Spleen (tissue), 11 donors: ENCODE results near the gene SLITRK6. TPM values are rescaled to one million over a fixed set of nuclear protein-coding genes. Genes with fewer than 3 reads are reported as not detected.

Source experiments
- DNase-seq: peaks from one replicate; pipeline ENCODE4 v3.0.0-alpha.2; 2020
- H3K27ac ChIP-seq, 8 donors: fragments of 200-600 bp; sonication (generic) in 7 of 8; 1 replicate in 4 of 8; 2 replicates in 4 of 8; pipeline versions ENCODE4 v1.5.0 to v1.8.0; 2016 to 2021; ENCODE audit warnings: inconsistent platforms in 4 of 8, mild to moderate bottlenecking in 4 of 8, moderate library complexity in 1 of 8
- H3K27me3 ChIP-seq, 7 donors: fragments of 200-600 bp; sonication (generic) in 6 of 7; replicated peaks in 1 of 7; 1 replicate in 4 of 7; 2 replicates in 3 of 7; pipeline versions ENCODE4 v1.5.0 to v1.8.0; 2016 to 2021; ENCODE audit warnings: inconsistent platforms in 3 of 7, mild to moderate bottlenecking in 1 of 7
- H3K36me3 ChIP-seq, 6 donors: fragments of 200-600 bp; sonication (generic) in 5 of 6; 1 replicate in 4 of 6; 2 replicates in 2 of 6; pipeline versions ENCODE4 v1.5.0 to v1.8.0; 2016 to 2021; ENCODE audit warnings: inconsistent platforms in 2 of 6
- H3K4me1 ChIP-seq, 6 donors: fragments of 200-600 bp; sonication (generic) in 5 of 6; 1 replicate in 3 of 6; 2 replicates in 3 of 6; pipeline versions ENCODE4 v1.5.0 to v1.8.0; 2016 to 2021; ENCODE audit warnings: inconsistent platforms in 3 of 6
- H3K4me3 ChIP-seq, 8 donors: fragments of 200-600 bp; sonication (generic) in 7 of 8; 1 replicate in 4 of 8; 2 replicates in 4 of 8; pipeline versions ENCODE4 v1.5.0 to v1.8.0; 2016 to 2021; ENCODE audit warnings: inconsistent platforms in 4 of 8, mild to moderate bottlenecking in 4 of 8, moderate library complexity in 2 of 8
- H3K9me3 ChIP-seq, 8 donors: fragments of 200-600 bp; sonication (generic) in 7 of 8; 1 replicate in 4 of 8; 2 replicates in 4 of 8; pipeline versions ENCODE4 v1.5.0 to v1.8.0; 2016 to 2021; ENCODE audit warnings: inconsistent platforms in 4 of 8
- CTCF ChIP-seq, 11 experiments: fragments of 200-600 bp in 7 of 11; fragments of 450-650 bp in 4 of 11; sonication (generic) in 4 of 11; IDR thresholded peaks in 8 of 11; conservative IDR thresholded peaks in 3 of 11; 1 replicate in 7 of 11; 2 replicates in 4 of 11; pipeline versions ENCODE4 v1.4.0 to v1.8.0; 2016 to 2021; ENCODE audit warnings: antibody characterized with exemption in 11 of 11, inconsistent platforms in 4 of 11, mild to moderate bottlenecking in 1 of 11
- POLR2A ChIP-seq, 3 donors: fragments of 450-650 bp; IDR thresholded peaks; one replicate each; pipeline ENCODE4 v1.5.1; 2017; ENCODE audit warnings: antibody characterized with exemption in 3 of 3, mild to moderate bottlenecking in 1 of 3
- POLR2AphosphoS5 ChIP-seq, 3 donors: sonication (generic); formaldehyde crosslinking; IDR thresholded peaks; one replicate each; pipeline ENCODE4 v1.5.1; 2017; ENCODE audit warnings: antibody characterized with exemption in 3 of 3
- WGBS, 5 donors: extraction: QIAGEN DNeasy Blood & Tissue Kit in 3 of 5; methylation state at CpG; one replicate each; pipeline versions ENCODE4 v1.1.5 to v1.1.7; 2013 to 2018; 5-methylcytosine and 5-hydroxymethylcytosine counted together
- intact Hi-C: fragments of 100-400 bp; cut with DNase I; formaldehyde crosslinking; loops from one replicate; pipeline ENCODE4 v1.15.0; 2023; ENCODE audit warnings: low total_unique reads
- polyA plus RNA-seq, 3 donors: library from polyadenylated mRNA; stranded (reverse); fragments of 200-250 nt; gene quantifications; one replicate each; pipeline ENCODE4 v1.2.1, GENCODE V29; 2013
- total RNA-seq, 7 donors: library from RNA; depleted of rRNA in 3 of 7; stranded (reverse); fragments of >200 nt in 3 of 7; fragmentation: NEBNext Ultra II Directional in 4 of 7; extraction: Animal tissue kit (Norgen Biotek cat#: 25700) in 4 of 7; gene quantifications; one replicate each; pipeline versions ENCODE4 v1.1.0 to v1.2.1, GENCODE V29; 2016 to 2021
- donor health status: healthy with polysubstance abuse.
- donor health status: DM: no; HTN: no; CAD: no; lungs with moderate emphysema.
- donor health status: DM: no; HTN: no; CAD: no.
- donor health status: Bipolar disorder and iron deficiency.
- donor health status: healthy.
- donor health status: DM: no; HTN: no; CAD: no.
- donor health status: DM: yes; HTN: yes; CAD: no.

The SLITRK6 gene
- total and polyA plus RNA-seq, 10 donors, result 0.02 to 0.20 (median 0.02) TPM; not detected in 7

DNA sequence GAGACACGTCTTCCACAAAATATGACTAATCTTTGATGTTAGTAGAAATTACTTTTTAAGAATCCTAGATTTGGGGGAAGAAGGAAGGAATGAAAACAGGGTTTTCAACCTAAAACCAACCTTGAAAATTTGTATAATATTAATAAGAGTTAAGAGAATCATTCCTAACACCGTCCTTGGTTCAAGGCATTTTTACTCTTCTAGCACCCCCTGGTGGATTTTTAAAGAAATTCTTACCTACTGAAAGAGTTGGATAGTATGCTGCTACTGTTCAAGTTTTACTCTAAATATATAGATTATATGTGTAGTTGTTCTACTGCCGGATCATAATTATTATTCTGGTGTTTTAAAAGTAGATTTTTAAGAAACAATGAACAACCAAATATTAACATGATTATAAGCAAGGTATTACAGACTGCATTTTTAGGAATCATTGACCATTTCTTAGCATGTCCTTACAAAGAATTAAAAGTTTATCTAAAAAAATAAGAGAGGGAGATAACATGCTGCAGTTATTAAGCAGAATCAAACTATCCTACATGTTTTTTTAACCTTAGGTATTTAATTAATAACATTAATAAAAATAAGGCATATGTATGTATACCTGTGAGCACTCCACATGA is 7.4 kb upstream of the SLITRK6 start:
- H3K36me3 ChIP-seq, result no peaks in the 10 kb centered on the region
- no peak overlapping the region for H3K27ac ChIP-seq
- peak in 9 of 11 experiments; percentile 24 to 60 (median 51) for TF ChIP-seq CTCF (IDR thresholded peaks at IDR 0.05 in 8 of 11, conservative IDR thresholded peaks at IDR 0.05 in 3 of 11)
- TF ChIP-seq POLR2AphosphoS5 (IDR thresholded peaks at IDR 0.05), result no peak
- H3K4me3 ChIP-seq, result no peak overlapping the region
- WGBS, 5 donors, result 22 to 36% (median 28%) methylated on average over 3 of the region's 3 CpGs
- H3K27me3 ChIP-seq, result no peaks in the 10 kb centered on the region
- no peaks in the 10 kb centered on the region for H3K4me1 ChIP-seq
- H3K9me3 ChIP-seq, result no peaks in the 10 kb centered on the region
- intact Hi-C loops, result loop anchor here (5.0 kb wide), 1 partner anchor 909 kb away; no protein-coding TSS in a partner anchor
- no peak for DNase-seq

DNA sequence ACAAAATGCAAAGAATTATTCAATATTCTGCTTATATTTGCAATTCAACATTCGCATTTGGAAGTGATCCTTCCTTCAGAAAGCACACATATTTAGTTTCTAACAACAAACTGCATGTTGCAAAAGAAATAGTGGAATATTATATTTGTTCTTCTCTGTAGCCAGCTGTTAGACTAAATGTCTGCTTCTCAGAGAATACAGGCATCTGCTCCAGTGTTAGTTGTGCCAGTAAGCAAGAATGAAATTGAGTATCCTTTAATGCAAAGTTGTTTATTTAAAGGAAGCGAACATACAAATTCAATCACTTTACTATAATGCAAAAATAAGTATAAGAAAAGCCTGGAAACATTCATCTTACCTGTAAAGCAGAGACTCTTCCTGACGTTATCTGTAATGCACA is 663 bp downstream of the SLITRK6 start:
- Histone ChIP-seq H3K4me1 (no peaks in the 10 kb centered on the region), H3K9me3 (no peaks in the 10 kb centered on the region), H3K27ac (no peak overlapping the region), H3K36me3 (no peaks in the 10 kb centered on the region), H3K4me3 (no peak overlapping the region), H3K27me3 (no peaks in the 10 kb centered on the region)
- 65 to 78% (median 70%) methylated on average over 3 of the region's 3 CpGs for WGBS, 5 donors
- no peak for DNase-seq
- intact Hi-C loops, result no loop called here
- TF ChIP-seq POLR2A (IDR thresholded peaks at IDR 0.05) (no peak), POLR2AphosphoS5 (IDR thresholded peaks at IDR 0.05) (no peak), CTCF (IDR thresholded peaks at IDR 0.05 in 8 of 11, conservative IDR thresholded peaks at IDR 0.05 in 3 of 11) (no peak)

DNA sequence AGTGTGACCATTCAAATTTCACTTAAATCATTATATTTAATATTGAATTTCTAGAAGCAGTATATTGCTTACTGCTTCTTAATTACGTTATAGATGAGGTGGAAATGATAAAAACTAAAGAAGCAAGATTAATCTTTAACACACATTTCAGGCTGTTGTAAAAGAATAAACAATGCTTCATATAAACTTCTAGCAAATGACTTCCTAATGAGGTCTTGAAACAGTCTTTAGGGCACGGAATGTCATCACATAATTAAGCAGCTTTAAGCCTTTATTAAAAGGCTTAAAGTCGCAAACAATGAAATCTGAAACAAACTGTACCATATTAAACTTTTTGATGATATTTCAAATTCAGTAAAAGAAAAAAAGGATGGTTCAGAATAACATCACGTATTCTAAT is 1.9 kb downstream of the SLITRK6 start:
- 68 to 78% (median 72%) methylated on average over 4 of the region's 4 CpGs for WGBS, 5 donors
- Histone ChIP-seq H3K36me3 (no peaks in the 10 kb centered on the region), H3K4me3 (no peak overlapping the region), H3K27ac (no peak overlapping the region), H3K4me1 (no peaks in the 10 kb centered on the region), H3K9me3 (no peaks in the 10 kb centered on the region), H3K27me3 (no peaks in the 10 kb centered on the region)
- DNase-seq, result no peak
- intact Hi-C loops, result no loop called here
- no peak for TF ChIP-seq POLR2AphosphoS5 (IDR thresholded peaks at IDR 0.05)
- no peak for TF ChIP-seq CTCF (IDR thresholded peaks at IDR 0.05 in 8 of 11, conservative IDR thresholded peaks at IDR 0.05 in 3 of 11)
- no peak for TF ChIP-seq POLR2A (IDR thresholded peaks at IDR 0.05)

GRCh38 chr13:85785205-85785604 is 14.0 kb downstream of the SLITRK6 start:
- no peaks in the 10 kb centered on the region for H3K27me3 ChIP-seq
- H3K4me3 ChIP-seq, result no peak overlapping the region
- H3K4me1 ChIP-seq, result no peaks in the 10 kb centered on the region
- H3K27ac ChIP-seq, result no peak overlapping the region
- WGBS, 5 donors, result 71 to 86% (median 83%) methylated on average over 3 of the region's 3 CpGs
- no peak for DNase-seq
- TF ChIP-seq CTCF (IDR thresholded peaks at IDR 0.05 in 8 of 11, conservative IDR thresholded peaks at IDR 0.05 in 3 of 11) (no peak), POLR2AphosphoS5 (IDR thresholded peaks at IDR 0.05) (no peak), POLR2A (IDR thresholded peaks at IDR 0.05) (no peak)
- H3K36me3 ChIP-seq, result no peaks in the 10 kb centered on the region
- intact Hi-C loops, result no loop called here
- H3K9me3 ChIP-seq, result no peaks in the 10 kb centered on the region
